SK-N-SH treated with all-trans-retinoic acid at 6 μM for 48 hours (cell line): ENCODE results near the gene KRTAP10-1.

Source experiments
- ATAC-seq: fragments of 200-7000 bp; cut with Tn5 transposase; 3 replicates; pipeline ENCODE4 v1.9.1; 2020; ENCODE audit warnings: mild to moderate bottlenecking, moderate library complexity
- ARNTL ChIP-seq: fragments of 450-650 bp; formaldehyde crosslinking; IDR thresholded peaks from 2 replicates; pipeline ENCODE4 v1.5.0; 2020; ENCODE audit warnings: low read depth, mild to moderate bottlenecking, moderate library complexity, borderline replicate concordance
- BACH2 ChIP-seq: fragments of 250-450 bp; sonication (Bioruptor Pico); IDR thresholded peaks from 2 replicates; pipeline ENCODE4 v1.9.0; 2021; ENCODE audit warnings: mild to moderate bottlenecking, borderline replicate concordance
- CSRNP3 ChIP-seq: fragments of 250-450 bp; sonication (Bioruptor Pico); IDR thresholded peaks from 2 replicates; pipeline ENCODE4 v1.5.1; 2021; ENCODE audit warnings: mild to moderate bottlenecking, moderate library complexity
- ESRRG ChIP-seq: fragments of 250-450 bp; sonication (Bioruptor Pico); IDR thresholded peaks from 2 replicates; pipeline ENCODE4 v1.6.1; 2021; ENCODE audit warnings: mild to moderate bottlenecking
- GLIS3 ChIP-seq: fragments of 250-450 bp; sonication (Bioruptor Pico); IDR thresholded peaks from 2 replicates; pipeline ENCODE4 v1.5.0; 2020; ENCODE audit warnings: mild to moderate bottlenecking, moderate library complexity
- ISL1 ChIP-seq: fragments of 250-450 bp; sonication (Bioruptor Pico); IDR thresholded peaks from 2 replicates; pipeline ENCODE4 v2.1.2; 2022; ENCODE audit warnings: mild to moderate bottlenecking, moderate library complexity
- PPARA ChIP-seq: fragments of 250-450 bp; sonication (Bioruptor Pico); IDR thresholded peaks from 2 replicates; pipeline ENCODE4 v1.5.0; 2020; ENCODE audit warnings: mild to moderate bottlenecking, borderline replicate concordance
- SNAI2 ChIP-seq: fragments of 250-450 bp; sonication (Bioruptor Pico); IDR thresholded peaks from 2 replicates; pipeline ENCODE4 v1.5.0; 2020; ENCODE audit warnings: mild to moderate bottlenecking, moderate library complexity
- TCF4 ChIP-seq: fragments of 250-450 bp; sonication (Bioruptor Pico); IDR thresholded peaks from 2 replicates; pipeline ENCODE4 v1.8.0; 2021; ENCODE audit warnings: mild to moderate bottlenecking, moderate library complexity, borderline replicate concordance
- TSHZ2 ChIP-seq: fragments of 250-450 bp; sonication (Bioruptor Pico); IDR thresholded peaks from 2 replicates; pipeline ENCODE4 v1.5.0; 2020; ENCODE audit warnings: mild to moderate bottlenecking, moderate library complexity
- ZC3H10 ChIP-seq: fragments of 250-450 bp; sonication (Bioruptor Pico); IDR thresholded peaks from 2 replicates; pipeline ENCODE4 v1.5.1; 2021; ENCODE audit warnings: mild to moderate bottlenecking, moderate library complexity
- ZFP30 ChIP-seq: fragments of 450-650 bp; formaldehyde crosslinking; IDR thresholded peaks from 2 replicates; pipeline ENCODE4 v1.5.0; 2022; ENCODE audit warnings: mild to moderate bottlenecking, moderate library complexity
- ZNF565 ChIP-seq: fragments of 450-650 bp; formaldehyde crosslinking; conservative IDR thresholded peaks from 2 replicates; pipeline ENCODE4 v1.5.0; 2020; ENCODE audit warnings: low read depth, mild to moderate bottlenecking, moderate library complexity
- ZNF70 ChIP-seq: fragments of 450-650 bp; formaldehyde crosslinking; IDR thresholded peaks from 2 replicates; pipeline ENCODE4 v1.5.0; 2020; ENCODE audit warnings: mild to moderate bottlenecking, moderate library complexity
- ZNF8 ChIP-seq: fragments of 450-650 bp; formaldehyde crosslinking; IDR thresholded peaks from 2 replicates; pipeline ENCODE4 v1.5.0; 2020; ENCODE audit warnings: mild to moderate bottlenecking, moderate library complexity
- TF ChIP-seq, protein P1 (sequence below): fragments of 250-450 bp; sonication (Bioruptor Pico); IDR thresholded peaks from 2 replicates; pipeline ENCODE4 v1.8.0; 2020; ENCODE audit warnings: mild to moderate bottlenecking, moderate library complexity, borderline replicate concordance
- TF ChIP-seq, protein P2 (sequence below): fragments of 250-450 bp; sonication (Bioruptor Pico); IDR thresholded peaks from 2 replicates; pipeline ENCODE4 v1.5.1; 2020; ENCODE audit warnings: low read depth, mild to moderate bottlenecking, moderate library complexity
- TF ChIP-seq, protein P3 (sequence below): fragments of 250-450 bp; sonication (Bioruptor Pico); IDR thresholded peaks from 2 replicates; pipeline ENCODE4 v1.8.0; 2021; ENCODE audit warnings: low read depth, mild to moderate bottlenecking, moderate library complexity, borderline replicate concordance

The KRTAP10-1 gene

DNA sequence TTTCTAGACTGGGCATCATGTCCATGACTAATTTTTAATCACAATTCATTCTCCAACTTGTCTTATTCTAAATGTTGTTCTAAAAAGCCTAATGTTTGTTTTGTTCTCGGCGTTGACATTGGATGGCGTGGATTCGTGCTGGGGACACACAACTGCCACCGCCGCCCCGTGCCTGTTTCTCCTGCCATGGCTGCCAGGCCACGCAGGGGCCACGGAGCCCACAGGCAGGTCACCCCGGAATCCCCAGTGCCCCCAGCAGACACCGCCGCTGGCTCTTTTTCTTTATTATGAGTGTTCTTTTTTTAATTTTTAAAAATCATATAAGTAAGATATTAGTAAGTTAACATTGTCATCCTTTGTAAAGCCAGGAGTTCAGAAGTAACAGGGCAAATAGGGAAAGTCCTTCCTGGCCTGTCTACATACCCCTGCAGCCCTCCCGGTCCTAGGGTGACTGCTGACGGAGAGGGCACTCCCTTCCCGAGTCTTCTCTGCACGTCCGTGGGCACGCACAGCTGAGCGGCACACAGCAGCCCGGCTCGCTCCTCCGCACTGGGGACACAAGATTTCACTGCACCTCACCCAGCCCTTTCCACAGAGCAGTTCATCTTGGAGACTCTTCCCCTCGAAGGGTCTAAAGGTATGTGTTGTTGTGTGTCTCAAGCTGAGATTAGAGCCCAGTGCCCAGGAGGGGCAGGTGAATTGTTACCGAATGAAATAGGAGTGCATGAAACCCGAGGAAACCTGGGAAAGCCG is 32.1 kb downstream of the KRTAP10-1 start (continued):
- TF ChIP-seq ARNTL (CRISPR knock-in tag) (no peak), PPARA (no peak), GLIS3 (CRISPR knock-in tag) (no peak), ZNF70 (CRISPR knock-in tag) (no peak)
- TF ChIP-seq, all 23 proteins: peak for 0

- no peak for TF ChIP-seq TSHZ2 (CRISPR knock-in tag)
- TF ChIP-seq PPARA: no peak
- no peak for TF ChIP-seq TCF4 (CRISPR knock-in tag)
- no peak for TF ChIP-seq BACH2
- TF ChIP-seq CSRNP3 (CRISPR knock-in tag): no peak
- TF ChIP-seq ISL1 (CRISPR knock-in tag): no peak
- TF ChIP-seq ZNF70 (CRISPR knock-in tag): no peak
- TF ChIP-seq ZC3H10 (CRISPR knock-in tag): no peak
- TF ChIP-seq SNAI2: no peak
- TF ChIP-seq ESRRG (CRISPR knock-in tag): no peak
- no peak for TF ChIP-seq GLIS3 (CRISPR knock-in tag)
- no peak for TF ChIP-seq ZNF8 (CRISPR knock-in tag)
- TF ChIP-seq, protein P1, sequence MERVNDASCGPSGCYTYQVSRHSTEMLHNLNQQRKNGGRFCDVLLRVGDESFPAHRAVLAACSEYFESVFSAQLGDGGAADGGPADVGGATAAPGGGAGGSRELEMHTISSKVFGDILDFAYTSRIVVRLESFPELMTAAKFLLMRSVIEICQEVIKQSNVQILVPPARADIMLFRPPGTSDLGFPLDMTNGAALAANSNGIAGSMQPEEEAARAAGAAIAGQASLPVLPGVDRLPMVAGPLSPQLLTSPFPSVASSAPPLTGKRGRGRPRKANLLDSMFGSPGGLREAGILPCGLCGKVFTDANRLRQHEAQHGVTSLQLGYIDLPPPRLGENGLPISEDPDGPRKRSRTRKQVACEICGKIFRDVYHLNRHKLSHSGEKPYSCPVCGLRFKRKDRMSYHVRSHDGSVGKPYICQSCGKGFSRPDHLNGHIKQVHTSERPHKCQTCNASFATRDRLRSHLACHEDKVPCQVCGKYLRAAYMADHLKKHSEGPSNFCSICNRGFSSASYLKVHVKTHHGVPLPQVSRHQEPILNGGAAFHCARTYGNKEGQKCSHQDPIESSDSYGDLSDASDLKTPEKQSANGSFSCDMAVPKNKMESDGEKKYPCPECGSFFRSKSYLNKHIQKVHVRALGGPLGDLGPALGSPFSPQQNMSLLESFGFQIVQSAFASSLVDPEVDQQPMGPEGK (CRISPR knock-in tag): no peak
- TF ChIP-seq, protein P2, sequence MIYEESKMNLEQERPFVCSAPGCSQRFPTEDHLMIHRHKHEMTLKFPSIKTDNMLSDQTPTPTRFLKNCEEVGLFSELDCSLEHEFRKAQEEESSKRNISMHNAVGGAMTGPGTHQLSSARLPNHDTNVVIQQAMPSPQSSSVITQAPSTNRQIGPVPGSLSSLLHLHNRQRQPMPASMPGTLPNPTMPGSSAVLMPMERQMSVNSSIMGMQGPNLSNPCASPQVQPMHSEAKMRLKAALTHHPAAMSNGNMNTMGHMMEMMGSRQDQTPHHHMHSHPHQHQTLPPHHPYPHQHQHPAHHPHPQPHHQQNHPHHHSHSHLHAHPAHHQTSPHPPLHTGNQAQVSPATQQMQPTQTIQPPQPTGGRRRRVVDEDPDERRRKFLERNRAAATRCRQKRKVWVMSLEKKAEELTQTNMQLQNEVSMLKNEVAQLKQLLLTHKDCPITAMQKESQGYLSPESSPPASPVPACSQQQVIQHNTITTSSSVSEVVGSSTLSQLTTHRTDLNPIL: no peak
- no peak for TF ChIP-seq ZFP30
- TF ChIP-seq, protein P3, sequence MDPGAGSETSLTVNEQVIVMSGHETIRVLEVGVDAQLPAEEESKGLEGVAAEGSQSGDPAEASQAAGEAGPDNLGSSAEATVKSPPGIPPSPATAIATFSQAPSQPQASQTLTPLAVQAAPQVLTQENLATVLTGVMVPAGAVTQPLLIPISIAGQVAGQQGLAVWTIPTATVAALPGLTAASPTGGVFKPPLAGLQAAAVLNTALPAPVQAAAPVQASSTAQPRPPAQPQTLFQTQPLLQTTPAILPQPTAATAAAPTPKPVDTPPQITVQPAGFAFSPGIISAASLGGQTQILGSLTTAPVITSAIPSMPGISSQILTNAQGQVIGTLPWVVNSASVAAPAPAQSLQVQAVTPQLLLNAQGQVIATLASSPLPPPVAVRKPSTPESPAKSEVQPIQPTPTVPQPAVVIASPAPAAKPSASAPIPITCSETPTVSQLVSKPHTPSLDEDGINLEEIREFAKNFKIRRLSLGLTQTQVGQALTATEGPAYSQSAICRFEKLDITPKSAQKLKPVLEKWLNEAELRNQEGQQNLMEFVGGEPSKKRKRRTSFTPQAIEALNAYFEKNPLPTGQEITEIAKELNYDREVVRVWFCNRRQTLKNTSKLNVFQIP (CRISPR knock-in tag): no peak
- no peak for ATAC-seq
Measured at GRCh38 chr21:44506279-44507255, 33.4 kb downstream of the KRTAP10-1 start.

- no peak for ATAC-seq
- TF ChIP-seq ZFP30 (no peak), TSHZ2 (CRISPR knock-in tag) (no peak), GLIS3 (CRISPR knock-in tag) (no peak), ZNF8 (CRISPR knock-in tag) (no peak), PPARA (no peak), ZNF565 (CRISPR knock-in tag) (no peak), CSRNP3 (CRISPR knock-in tag) (no peak)
- TF ChIP-seq, protein P3 (CRISPR knock-in tag): no peak
Measured at GRCh38 chr21:44505673-44506278, 34.2 kb downstream of the KRTAP10-1 start.
